Esophagus squamous epithelium (tissue), 4 donors: ENCODE results near the gene KAT6B.

Source experiments
- CTCF ChIP-seq, 6 experiments: fragments of 450-650 bp in 4 of 6; fragments of 200-600 bp in 2 of 6; sonication (generic) in 2 of 6; IDR thresholded peaks; one replicate each; pipeline ENCODE4 v1.5.1; 2016 to 2019; ENCODE audit warnings: antibody characterized with exemption in 6 of 6, mild to moderate bottlenecking in 4 of 6, moderate library complexity in 4 of 6
- POLR2A ChIP-seq, 4 donors: fragments of 450-650 bp; IDR thresholded peaks; one replicate each; pipeline ENCODE4 v1.6.1; 2017; ENCODE audit warnings: antibody characterized with exemption in 4 of 4, mild to moderate bottlenecking in 4 of 4, moderate library complexity in 3 of 4

GRCh38 chr10:74991435-74991834 is 165.0 kb downstream of the KAT6B start:
- TF ChIP-seq CTCF (IDR thresholded peaks at IDR 0.05) (peak in 4 of 6 experiments; percentile 33 to 67 (median 42)), POLR2A (IDR thresholded peaks at IDR 0.05) (no peak)
